SH-SY5Y (cell line): ENCODE results near the gene GALNT2.

ENCODE experiments used
- GATA2 ChIP-seq: IDR thresholded peaks from 2 replicates; pipeline ENCODE4 v1.6.1; 2011; ENCODE audit warnings: mild to moderate bottlenecking, low read depth, low read length
- GATA3 ChIP-seq: IDR thresholded peaks from 2 replicates; pipeline ENCODE4 v1.6.1; 2011; ENCODE audit warnings: low read depth, mild to moderate bottlenecking, low read length, moderate library complexity

Gene GALNT2

DNA sequence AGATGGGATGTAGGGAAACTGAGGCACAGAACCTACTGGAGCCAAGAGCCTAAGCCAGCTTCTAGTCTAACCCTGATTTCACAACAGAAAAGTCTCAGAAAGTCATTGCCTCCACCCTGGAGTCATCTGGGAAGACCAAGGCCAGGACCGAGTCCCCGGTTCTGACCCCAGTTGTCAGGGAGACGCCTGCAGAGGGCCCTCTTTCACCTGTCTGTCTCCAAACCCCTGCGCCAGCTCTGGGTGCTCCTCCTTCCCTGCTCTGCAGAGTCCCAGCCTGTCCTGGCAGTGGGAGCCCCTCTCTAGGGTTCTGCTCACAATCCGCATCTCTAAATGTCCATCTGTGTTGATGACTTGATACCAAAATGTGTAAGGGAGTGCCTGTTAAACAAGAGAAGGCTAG is 209.4 kb downstream of the GALNT2 start:
- no peak for TF ChIP-seq GATA3
- TF ChIP-seq GATA2, result no peak

DNA sequence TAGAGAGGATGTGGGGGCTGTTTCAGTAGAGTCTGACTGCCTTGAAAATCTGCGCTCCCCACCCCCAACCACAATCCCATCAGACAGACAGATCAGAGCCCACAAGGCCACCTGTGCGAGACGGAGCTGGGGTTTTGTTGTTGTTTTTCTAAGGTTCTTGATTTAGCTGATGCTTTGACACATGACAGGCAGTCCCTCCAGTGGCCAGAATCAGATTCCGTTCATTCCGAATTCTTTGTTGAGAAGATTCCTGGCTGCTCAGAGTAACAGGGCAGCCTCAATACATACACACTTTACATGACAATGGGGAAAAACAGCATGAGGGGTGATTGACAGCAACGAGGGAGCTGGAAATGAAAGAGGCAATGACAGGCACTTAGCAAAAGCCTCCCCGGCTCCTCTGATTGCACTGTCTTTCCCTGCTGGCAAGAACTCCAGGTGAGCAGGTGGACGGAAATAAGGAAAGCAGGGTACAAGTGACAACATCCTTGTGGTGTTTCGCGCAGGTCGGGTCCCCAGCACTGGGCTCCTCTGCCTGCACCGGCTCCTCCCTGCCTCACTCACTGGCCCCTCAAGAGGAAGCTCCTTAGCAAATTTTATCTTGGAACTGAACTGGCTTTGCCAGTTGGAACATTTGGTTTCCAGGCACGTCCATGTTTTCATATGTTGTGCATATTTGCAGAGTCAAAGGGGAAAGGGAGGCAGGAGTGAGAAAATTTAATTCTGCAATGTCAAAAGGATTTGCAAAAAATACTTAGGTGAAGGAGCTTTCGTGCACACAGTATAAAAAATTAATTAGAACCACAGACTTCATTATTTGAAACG is 210.4 kb downstream of the GALNT2 start:
- TF ChIP-seq GATA3, result no peak
- TF ChIP-seq GATA2, result no peak

DNA sequence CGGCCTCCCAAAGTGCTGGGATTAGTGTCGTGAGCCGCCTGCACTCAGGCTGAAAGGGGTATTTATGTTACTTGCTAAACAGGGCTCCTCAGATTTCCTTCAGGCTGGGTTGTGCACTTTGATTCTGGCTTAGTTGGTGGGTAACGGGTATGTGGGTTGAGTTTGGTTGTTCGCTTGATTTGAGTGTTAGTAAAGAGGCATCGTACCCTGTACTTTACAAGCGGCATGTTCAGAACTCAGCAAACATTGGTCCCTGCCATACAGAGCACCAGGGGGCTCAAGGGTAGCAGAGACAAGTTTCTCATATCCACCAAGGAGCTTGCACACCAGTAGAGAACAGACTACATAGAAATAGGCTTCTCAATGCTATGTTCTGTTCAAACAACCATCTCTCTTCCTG is 211.3 kb downstream of the GALNT2 start:
- no peak for TF ChIP-seq GATA2

DNA sequence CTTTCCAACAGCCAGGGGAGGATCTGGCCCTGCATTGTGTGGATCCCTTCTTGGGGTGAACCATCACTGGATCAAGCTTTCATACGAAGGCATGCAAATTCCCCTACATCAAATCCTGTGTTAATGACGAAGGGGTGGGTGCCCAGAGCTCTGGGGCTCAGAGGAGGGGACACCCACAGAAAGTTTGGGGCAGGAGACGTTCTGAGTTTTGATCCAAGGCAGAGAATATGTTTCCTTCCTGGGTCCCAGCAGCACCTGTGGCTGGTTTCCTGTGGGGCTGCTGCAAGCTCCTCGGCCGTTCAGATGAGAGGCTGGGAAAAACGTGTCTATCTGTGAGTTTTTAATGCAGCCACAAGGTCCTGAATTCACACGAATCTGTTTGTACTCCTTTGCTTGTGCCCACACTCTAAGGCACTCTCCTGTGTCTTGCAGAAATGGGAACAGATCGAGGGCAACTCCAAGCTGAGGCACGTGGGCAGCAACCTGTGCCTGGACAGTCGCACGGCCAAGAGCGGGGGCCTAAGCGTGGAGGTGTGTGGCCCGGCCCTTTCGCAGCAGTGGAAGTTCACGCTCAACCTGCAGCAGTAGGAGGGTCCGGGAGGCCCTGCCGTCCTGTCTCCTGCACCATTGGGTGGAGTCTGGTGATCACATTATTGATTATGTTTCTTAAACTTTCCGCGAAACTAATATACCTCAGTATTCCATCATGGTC is 212.0 kb downstream of the GALNT2 start:
- no peak for TF ChIP-seq GATA3
- TF ChIP-seq GATA2, result no peak

DNA sequence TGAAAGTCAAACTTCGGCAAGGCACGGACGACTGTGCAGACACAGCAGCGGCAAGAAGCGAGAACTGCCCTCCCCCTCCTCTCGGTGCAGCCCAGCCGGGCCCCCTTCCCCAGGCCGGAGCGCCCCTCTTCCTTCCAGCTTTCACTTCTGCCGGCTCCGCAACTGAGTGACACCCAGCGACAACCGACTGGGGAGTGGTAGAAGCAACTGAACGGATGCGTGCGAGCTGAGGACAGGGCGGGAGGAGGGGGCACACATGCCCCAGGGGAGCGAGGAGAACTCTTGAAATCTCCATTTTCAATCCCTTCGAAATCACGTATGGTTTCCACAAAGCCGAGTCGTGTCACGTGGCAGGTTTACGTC is 212.5 kb downstream of the GALNT2 start:
- no peak for TF ChIP-seq GATA2
- no peak for TF ChIP-seq GATA3

DNA sequence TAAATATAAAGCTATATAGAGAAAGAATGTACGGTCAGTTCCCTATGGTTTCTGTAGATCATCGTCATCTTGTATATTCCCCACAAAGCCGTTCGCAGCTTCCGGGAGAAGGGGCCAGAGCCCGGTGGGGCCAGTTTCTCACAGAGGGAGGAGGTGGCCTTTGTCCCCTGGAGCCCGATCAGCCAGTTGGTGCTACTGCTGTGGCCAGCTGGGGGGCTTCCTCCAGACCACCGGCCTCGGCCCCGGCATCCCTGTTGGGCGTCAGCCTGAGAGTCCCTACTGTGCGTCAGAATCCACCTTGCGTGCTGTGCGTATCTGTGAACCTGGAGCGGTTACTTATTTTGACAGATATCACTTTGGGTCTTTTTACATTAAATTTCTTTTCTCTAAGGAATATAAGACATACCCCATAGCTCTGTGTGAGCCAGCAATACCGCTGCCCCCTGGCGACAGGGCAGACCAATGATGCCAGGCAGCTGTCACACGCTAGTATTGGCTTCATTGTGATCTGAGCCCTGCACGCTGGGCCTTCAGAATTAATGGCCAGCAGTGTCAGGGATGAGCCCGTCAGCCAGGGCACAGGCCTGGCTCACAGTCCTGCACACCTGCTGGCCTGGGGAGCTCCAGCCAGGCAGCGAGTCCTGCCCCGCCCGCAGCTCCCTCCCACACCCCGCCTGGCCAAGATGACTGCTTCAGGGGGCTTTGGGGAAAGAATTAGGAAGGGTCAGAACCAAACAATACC is 213.2 kb downstream of the GALNT2 start:
- no peak for TF ChIP-seq GATA3
- TF ChIP-seq GATA2, result no peak

DNA sequence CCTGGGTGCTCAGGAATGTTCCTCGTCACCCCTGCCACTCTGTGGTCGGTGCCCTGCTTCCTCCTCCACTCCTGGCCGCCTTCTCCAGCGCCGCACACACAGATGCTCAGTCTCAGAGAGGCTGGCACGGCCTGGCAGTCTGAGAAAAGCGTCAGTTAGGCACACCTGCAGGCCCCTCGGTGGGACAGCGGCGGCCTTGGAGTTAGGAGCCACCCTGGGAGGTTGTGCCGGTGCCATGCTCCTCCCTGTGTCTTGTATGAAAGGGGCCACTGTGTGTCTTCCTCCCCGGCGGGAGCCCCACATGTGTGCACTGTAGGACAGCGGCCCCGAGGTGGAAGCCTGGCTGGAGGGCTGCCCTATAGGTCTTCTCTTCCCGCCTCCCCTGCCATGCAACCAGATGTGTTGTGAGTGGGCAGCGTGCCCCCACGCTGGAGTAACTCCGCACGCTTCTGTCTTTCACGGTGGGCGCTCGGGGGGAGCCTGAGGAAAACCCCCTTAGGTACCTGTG is 213.9 kb downstream of the GALNT2 start:
- no peak for TF ChIP-seq GATA2
- no peak for TF ChIP-seq GATA3

DNA sequence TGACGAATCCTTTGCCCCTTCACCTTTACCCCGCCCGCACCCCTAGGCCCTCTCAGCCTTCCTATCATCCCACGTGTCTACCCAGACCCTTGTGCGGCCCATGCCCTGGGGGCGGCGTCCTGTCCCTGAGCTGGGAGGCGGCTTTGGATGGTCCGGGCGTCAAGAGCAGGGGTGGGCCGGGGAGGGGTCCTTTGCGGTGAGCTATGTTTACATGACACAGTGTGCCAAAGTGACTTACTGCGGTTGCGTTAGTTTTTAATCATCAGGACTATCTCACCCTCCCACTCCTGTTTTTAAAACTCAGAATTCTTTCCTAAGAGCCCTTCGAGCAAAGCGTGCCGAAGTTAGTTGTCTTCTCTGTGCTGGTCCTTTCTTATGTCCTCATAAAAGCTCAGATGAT is 214.5 kb downstream of the GALNT2 start:
- TF ChIP-seq GATA3, result no peak
- no peak for TF ChIP-seq GATA2

GRCh38 chr1:230282157-230282556 is 215.1 kb downstream of the GALNT2 start:
- no peak for TF ChIP-seq GATA3
- TF ChIP-seq GATA2, result no peak

DNA sequence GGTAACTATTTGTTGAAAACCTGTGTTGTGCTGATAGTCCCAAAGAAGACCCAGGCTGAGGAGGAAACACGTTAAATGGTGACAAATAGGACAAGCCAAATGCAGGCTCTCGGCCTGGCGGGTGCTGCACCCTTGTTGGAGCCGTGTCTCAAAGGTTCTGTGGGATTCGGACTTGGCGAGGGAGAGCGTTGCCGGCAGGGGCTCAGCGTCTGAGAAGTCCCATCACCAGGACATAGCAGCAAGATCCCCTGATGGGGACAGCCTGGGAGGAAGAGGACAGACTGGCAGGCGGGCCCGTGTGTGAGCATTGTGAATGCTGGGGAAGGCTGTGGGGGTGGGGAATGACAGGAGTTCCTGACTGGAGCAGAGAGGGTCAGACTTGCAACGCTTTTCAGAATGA is 216.6 kb downstream of the GALNT2 start:
- no peak for TF ChIP-seq GATA3
- TF ChIP-seq GATA2, result no peak

DNA sequence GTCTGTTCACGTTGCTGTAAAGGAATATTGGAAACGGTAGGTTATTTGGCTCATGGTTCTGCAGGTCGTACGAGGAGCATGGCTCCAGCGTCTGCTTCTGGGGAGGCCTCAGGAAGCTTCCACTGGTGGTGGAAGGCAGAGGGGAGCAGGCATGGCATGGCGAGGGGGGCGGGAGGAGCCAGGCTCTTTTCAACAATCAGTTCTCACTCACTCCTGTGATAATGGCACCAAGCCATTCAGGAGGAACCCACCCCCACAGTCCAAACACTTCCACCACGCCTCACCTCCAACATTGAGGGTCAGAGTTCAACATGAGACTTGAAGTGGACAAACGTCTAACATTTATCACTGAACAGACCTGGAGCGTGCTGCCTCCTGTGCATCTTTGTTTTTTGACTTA is 217.9 kb downstream of the GALNT2 start:
- TF ChIP-seq GATA3, result no peak
- no peak for TF ChIP-seq GATA2

GRCh38 chr1:230285351-230285750 is 218.3 kb downstream of the GALNT2 start:
- no peak for TF ChIP-seq GATA2
- no peak for TF ChIP-seq GATA3

GRCh38 chr1:230286166-230286889 is 219.3 kb downstream of the GALNT2 start:
- TF ChIP-seq GATA2, result no peak
- no peak for TF ChIP-seq GATA3

- no peak for TF ChIP-seq GATA3
- TF ChIP-seq GATA2, result no peak
Measured at GRCh38 chr1:230286890-230287269, 219.8 kb downstream of the GALNT2 start.
